IPS-NIHi7 (cell line): Measurements from ENCODE around the gene TSC1.
"Not testable (repeated sequence)": the region's sequence is repeated elsewhere in the genome, so short reads cannot be mapped to it uniquely, and the experiment has no call there.

ENCODE experiments used
- DNase-seq: peaks from one replicate; pipeline ENCODE4 v3.0.0; 2012; ENCODE audit warnings: mixed read lengths; ENCODE audit errors: extremely low spot score

TSC1 gene

DNA sequence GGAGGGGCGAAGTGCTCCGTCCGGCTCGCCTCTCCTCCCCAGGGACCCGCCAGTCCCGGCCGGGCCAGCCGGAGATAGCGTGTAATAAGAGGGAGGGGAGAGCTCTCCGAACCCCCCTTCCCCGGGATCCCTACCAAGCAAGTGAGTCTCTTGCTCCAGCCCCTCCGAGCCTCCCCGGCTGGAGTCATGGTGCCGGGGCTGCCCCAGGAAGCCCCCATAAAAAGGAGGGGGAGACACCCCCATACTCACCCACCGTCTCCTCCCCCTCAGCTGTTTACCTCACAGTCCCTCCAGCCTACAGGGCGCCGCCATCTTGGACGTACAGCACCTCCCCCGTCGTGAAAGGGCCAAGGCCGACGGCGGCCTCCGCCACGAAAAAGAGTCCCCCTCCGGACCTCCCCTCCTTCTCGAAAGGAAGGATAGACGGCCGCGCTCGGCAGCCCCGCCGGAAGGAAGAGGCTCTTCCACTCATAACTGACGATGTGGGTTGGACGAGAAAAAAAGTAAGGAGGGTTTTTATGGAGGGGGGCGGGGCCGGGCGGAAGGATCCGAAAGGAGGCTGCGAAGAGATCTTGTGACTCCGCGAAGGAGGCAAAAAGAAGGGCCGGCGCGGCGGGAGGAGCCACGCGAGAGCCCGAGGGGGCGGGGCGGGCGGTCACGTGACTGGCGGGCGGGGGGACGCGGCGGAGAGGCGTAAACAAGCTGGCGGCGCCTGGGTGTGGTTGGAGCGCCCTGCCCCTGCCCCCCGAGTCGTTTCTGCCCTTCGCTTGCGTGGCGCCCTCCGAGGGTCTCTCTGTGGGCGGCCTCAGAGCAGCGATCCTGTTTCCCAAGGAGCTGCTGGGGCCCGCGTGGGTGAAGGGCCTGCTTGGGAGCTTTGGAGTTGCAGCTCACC is at the start of gene TSC1:
TSC1 (minus strand) TSS at position 323 of the 892 bp plus-strand sequence. CDS start 15,744 bp downstream, outside the sequence.
- DNase-seq = peak; percentile 96

DNA sequence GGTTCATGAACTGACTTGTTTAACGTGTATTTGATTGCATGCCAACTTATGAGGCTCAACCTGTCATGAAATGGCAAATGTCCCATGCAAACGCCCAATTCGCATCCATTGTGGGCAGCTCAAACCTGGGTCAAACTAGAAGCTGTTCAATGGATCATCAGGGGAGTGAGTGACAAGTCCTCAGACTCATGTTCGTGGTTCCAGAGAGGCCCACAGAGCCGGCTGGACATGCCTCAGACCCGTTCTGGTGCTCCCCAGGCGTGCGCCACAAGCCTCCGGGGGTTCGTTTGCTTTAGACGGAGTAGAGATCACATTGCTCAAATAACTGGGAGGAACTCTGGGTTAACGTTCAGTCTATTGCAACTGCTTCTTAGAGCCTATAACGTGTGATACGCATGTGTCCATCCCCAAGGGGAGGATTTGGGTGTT is 49.1 kb upstream of the TSC1 start:
- no peak for DNase-seq

DNA sequence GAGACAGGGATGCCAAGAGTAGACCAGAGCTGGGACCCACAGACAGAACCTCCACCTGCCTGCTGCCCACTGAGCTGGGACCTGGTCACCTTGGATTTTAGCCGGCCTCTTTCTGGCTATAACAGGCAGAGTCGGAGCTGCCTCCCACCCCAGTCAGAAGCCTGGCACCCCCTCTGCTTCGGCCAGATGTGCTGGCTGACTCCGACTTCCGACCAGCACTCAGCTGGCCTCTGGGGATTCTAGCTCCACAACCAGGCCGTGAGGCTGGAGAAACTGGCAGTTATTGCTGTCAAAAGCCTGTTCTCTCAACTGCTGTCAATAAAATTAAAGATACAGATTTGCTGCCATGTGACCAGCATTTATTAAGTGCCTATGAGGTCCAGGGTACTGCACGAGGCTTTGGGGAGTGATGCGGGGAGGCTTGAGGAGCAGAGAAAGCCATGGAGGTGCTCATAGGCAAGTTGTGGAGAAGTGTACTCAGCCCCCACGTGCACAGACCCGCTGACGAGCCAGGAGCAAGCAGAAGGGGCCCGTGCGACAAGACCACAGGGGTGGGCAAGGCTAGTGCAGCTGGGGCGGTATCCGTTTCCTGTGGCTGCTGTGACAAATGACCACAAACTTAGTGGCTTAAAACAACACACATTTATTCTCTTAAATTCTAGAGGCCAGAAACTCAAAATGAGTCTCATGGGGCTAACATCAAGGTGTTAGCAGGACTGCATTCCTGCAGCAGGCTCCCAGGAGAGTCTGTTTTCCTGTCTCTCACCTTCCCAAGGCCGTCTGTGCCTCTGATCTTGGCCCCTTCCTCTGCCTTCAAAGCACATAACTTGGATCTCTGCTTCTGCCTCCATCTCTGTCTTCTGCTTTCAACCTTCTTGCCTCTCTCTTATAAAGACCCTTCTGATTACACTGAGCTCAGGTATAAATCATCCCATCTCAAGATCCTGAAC is 47.2 kb upstream of the TSC1 start:
- no peak for DNase-seq

DNA sequence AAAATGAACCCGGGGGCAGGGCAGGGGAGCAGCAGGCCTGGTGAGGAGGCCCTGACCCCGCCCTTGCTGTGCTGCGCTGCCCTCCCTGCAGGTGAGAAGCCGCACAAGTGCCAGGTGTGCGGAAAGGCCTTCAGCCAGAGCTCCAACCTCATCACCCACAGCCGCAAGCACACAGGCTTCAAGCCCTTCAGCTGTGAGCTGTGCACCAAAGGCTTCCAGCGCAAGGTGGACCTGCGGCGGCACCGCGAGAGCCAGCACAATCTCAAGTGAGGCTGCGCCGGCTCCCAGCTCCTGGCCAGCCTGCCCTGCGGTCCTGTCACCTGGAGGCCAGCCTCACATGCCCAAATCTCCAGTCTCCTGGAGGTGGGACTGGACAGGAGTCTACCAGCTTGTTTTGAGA is 46.4 kb upstream of the TSC1 start:
- DNase-seq = no peak

DNA sequence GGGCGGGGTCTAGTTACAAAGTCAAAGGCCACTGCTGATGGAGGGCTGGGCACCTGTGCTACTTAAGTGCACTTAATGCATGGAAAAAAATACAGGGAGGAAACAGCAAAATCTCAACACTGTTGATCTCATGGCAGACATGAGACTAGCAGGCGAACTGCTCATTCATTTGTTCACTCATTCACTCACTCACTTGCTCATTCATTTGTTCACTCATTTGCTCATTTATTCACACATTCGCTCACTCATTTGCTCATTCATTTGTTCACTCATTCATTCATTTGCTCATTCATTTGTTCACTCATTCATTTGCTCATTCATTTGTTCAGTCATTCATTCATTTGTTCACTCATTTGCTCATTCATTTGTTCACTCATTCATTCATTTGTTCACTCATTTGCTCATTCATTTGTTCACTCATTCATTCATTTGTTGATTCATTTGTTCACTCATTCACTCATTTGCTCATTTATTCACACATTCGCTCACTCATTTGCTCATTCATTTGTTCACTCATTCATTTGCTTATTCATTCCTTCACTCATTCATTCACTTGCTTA is 45.7 kb upstream of the TSC1 start:
- not testable (repeated sequence) for DNase-seq

DNA sequence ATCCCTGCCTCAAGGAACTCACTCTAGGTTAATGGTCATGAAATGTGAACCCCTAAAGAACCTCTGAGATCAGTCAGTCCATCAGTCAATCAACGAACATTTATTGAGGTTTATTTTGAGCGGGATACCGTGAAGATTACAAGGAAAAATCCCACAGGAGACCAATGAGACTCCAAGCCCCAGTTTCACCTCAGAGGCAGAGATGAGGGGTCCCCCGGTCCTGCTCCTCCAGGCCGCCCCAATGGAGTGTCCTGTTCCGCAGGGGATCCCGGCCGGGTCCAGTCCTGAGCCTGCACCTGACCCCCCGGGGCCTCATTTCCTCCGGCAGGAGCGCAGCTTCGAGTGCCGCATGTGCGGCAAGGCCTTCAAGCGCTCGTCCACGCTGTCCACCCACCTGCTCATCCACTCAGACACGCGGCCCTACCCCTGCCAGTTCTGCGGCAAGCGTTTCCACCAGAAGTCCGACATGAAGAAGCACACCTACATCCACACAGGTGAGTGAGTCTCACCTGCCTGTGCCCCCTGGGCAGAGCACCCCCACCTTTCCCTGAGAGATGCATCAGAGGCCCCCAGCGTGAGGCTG is 45.1 kb upstream of the TSC1 start:
- DNase-seq = no peak

DNA sequence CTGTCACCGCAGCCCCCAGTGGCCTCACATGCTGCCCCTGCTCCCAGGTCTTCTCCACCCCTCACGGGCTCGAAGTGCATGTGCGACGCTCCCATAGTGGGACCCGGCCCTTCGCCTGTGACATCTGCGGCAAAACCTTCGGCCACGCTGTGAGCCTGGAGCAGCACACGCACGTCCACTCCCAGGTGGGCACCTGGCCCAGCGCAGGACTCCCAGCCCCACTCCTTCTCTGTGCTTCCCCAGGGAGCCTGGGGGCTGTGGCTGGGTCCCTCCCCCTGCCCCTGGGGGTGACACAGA is 44.5 kb upstream of the TSC1 start:
- no peak for DNase-seq

DNA sequence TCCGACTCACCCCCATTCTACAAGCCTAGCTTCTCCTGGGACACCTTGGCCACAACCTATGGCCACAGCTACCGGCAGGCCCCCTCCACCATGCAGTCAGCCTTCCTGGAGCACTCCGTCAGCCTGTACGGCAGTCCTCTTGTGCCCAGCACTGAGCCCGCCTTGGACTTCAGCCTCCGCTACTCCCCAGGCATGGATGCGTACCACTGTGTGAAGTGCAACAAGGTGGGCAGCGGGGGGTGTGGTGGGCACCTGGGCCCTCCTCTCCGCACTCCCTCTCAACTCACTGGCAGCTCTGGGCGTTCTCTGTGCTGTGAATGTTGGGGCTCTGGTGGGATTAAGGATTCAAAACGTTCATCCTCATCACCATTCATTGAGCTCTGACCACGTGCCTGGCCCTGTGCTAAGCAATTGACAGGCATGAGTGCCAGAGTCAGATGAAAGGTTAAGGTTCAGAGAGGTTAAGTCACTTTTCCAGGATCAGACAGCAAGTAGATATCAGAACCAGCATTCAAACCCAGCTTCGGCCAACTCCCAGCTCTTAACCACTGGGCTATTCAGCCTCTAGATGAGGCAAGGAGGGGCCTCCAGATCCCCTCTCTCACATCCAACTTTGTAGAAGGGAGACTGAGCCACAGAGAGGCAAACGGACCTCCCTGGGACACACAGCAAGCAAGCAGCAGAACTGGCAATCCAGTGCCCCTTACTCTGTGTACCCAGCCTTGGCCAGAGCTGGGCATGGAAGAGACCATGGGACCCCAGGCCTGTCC is 44.0 kb upstream of the TSC1 start:
- DNase-seq = no peak

DNA sequence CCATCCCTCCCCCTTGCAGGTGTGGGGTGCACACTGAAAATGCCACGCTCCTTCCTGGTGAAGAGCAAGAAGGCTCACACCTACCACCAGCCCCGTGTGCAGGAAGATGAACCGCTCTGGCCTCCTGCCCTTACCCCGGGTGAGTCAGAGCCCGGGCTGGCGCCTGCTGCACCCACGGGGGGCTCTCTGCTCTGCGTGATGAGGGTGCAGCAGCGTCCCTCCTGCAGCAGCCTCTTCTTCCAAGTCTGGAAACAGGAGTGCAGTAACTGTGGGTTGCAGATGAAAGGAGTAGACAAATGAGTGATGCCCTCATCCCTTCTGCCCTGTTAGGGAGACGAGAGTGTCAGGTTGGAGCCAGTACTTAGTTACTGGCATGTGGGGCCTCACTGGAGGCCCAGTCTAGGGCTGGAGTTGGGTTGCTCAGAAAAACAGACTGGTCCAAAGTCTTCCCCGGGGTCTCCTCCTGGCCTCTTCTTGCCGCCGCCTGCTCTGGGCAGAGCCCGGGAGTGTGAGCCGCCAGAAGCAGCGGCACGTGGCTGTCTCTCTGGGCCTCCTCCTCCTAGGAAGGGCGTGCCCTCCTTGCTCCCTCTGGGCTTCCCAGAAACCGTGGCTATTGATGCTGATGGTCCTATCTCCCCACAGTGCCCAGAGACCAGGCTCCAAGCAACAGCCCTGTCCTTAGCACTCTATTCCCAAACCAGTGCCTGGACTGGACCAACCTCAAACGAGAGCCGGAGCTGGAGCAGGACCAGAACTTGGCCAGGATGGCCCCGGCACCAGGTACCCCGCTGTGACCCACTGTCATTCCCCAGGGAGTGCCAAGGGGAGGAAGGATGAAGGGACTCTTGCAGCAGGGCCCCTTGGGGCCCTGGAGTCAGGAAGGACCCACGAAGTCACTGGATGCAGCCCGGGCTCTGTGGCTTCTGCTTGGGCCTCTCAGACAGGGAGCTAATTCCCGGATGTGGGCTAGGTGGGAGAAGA is 42.5 kb upstream of the TSC1 start:
- DNase-seq = no peak

DNA sequence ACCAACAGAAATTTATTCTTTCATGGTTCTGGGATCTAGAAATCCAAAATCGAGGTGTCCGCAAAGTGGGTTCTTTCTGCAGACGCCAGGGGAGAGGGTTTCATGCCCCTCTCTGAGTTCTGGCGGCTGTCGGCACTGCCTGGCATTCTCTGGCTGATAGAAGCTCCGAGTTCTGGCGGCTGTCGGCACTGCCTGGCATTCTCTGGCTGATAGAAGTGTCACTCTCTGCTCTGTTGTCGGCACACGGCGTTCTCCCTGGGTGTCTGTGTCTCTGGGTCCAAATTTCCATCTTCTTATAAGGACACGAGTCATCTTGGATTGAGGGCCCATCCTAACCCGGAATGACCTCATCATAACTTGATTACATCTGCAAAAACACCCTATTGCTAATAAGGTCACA is 41.7 kb upstream of the TSC1 start:
- DNase-seq = no peak

DNA sequence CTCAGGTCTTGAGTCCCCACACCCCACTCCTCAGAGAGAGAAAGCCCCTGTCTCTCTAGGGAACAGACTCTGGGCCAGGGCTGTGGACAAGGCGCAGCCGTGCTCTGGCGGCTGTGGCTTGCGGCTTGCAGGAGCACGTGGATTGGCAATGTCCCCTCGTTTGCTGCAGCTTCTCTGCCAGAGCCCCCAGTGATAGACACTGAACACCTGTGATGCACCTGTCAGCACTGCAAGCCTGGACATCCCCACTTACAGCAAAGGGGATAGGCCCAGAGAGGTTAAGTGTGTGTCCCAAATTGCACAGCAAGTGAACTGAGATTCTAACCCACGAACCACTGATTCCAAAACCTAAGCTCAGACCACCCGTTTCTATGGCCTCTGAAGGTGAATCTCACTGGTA is 41.1 kb upstream of the TSC1 start:
- no peak for DNase-seq

DNA sequence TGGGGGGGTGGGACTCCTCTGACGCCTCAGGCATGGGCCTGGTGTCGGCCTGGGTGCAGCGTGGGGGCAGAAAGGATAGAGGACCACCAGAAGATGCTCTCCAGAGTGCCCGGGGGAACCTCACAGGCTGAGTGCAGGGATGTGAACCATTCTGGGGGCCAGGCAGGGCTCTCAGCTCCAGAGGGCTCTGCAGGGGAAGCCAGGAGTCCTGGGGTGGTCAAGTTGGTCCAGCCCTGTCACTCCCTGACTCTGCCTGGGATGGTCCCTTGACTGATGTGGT is 40.6 kb upstream of the TSC1 start:
- DNase-seq = no peak

DNA sequence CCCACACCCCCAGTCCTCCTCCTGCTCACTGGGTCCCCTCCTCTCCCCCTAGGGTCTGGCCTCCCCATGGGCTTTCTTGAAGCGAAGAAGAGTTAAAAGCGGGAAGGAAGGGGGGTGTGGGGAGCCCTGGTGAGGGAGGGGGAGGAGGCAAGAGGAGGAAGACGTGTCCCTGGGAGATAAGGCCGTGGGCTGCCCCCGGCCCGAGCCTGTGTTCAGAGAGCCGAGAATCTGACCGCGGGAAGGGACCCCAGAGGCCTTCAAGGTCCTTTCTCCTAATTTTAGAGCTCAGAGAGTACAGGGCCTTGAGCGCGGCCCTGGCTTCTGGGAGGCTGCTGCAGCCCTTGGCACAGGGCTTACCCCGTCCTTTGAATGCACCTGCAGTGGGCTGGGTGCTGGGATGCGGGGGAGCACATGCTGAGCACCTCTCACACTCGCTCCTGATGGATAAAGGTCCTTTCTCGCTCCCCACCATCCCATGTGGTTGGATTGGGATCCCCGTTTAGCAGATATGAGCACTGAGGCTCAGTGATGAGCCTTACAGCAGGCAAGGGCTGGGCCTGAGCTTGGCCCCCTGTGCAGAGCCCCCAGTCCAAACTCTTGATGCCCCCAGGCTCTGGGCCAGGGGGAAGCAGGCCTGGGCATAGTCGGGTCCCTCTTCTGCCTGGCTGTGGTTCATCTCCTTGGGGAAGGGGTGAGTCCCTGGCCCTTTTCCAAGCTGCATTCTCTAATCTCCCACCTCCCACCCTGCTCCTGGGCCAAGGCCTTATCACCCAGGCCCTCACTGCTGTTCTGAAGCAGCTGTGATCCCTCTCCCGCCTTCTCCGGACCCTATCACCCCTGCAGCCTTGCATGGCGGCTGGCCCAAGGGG is 40.0 kb upstream of the TSC1 start:
- DNase-seq = no peak

DNA sequence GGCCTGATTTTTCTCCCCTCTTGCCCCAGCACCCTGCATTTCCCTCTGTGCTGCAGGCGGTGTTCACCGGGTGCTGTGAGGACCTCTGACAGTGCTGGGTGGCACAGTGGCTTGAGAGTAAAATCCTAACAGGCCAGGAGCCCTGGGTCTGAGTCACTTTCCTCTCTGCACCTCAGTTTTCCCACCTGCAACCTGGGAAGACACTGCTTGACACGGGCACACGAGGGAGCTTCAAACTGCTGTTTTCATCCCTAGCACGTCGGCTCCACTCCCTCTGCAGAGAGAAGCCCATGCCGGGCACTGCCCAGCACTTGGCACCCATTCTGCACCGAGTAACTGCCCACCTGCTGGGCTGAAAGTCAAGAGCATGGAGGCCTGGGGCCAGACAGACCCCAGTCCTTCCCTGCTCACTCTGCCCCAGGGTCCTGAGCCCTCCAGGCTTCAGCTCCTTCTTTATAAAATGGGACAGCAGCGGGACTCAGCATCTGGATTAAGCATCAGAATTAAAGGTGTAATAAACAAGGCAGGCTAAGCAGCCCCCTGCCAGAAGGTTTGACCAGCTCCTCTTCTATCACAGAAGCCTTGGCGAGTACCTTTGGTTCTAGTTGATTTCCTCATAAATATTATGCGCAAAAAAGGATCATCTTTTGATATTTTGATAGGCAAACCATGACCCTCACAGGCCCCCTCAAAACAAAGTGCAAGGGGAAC is 39.2 kb upstream of the TSC1 start:
- DNase-seq = no peak

DNA sequence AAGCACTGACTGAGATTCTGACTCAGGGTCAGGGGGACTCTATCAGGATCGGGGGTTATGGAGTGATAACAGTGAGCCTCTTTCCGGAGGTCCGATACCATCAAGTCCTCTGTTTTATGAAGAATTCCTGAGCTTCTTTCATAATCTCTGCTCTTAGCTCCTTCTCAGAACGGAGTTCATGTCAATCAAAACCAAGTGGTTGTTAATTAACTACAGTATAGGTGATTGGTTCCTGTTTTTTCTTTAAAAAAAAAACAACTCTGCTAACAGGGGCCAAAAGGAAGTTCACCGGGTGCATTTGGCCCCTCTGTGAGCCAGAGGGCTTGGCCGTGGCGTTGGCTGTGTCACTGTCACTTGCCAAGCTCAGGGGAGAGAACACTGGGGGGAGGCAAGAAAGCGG is 38.0 kb upstream of the TSC1 start:
- DNase-seq = no peak

DNA sequence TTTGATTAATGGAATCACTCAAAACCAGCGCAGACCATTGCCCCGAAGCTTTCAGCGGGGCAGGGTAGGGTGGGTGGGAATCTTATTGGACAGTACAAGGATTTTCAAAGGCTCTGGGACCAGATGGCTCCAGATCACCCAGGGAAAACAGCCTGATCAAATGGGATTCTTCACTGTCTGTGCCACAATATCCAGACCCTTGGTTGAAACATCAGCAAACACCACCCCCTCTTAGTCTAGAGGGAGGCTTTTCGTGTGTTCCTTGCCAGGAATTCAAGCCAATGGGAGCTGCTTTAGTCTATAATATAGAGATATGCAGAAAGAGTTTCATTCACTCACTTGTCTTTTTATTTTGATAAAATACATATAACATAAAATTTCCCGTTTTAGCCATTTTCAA is 35.7 kb upstream of the TSC1 start:
- no peak for DNase-seq

DNA sequence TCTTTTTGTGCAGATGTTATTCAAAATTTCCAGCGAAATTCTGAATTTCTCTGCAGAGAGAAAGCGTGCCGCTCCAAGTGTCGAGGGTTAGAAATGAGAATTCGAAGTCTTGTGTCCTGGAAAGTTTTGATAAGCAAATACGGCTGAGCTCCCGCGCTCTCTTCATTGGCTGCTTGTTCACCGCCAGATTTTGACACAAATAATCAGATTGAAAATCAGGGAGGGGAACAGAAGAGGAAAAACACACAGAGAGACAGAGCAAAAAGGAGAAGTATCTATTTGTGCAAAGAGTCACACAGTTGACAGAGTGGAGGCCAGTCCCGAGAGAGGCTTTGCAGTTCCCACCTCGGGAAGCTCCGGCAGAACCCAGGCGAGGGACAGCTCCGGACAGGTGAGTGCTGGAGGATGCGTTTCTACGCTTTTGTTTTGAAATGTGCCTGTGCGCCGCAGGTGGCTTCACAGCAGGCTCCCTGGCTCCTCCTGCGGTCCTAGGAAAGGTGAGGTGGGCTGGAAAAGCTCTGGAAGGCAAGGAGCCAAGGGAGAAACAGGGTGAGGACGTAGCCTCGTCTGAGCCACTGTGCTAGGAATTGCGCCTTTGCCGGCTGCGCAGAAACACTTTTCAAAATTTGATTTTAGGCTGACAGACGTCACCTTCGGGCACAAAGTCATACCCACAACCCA is 34.2 kb upstream of the TSC1 start, which contains the start of gene GFI1B:
GFI1B (plus strand) TSS at position 244 of the 681 bp plus-strand sequence. CDS start 7,985 bp downstream, outside the sequence.
- DNase-seq = peak; percentile 60

DNA sequence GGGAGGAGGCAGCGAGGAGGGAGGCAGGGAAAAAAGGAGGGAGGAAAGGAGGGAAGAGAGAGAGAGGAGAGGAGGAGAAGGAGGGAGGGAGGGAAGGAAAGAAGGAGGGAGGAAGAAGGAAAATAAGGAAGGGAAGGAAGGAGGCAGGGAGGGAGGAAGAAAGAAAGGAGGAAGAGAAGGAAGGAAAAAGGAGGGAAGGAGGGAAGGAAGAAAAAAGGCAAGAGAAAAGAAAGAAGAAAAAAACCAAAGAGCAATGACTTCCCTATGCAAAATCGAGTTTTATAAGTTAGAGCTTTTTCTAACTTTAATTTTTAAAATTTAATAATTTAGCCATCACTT is 33.7 kb upstream of the TSC1 start:
- DNase-seq = no peak
